Kidney (tissue), 14 donors: Measurements from ENCODE around the gene NPDC1. TPM values are rescaled to one million over a fixed set of nuclear protein-coding genes. Genes with fewer than 3 reads are reported as not detected.

Source experiments
- DNase-seq, 5 donors: peaks; one replicate each; pipeline ENCODE4 v3.0.0-alpha.2; 2013 to 2020
- FAIRE-seq: peaks from 2 replicates; lab custom pipeline; 2012; peaks lifted over from hg19 to GRCh38; lab: Jason Lieb, UNC
- H3K27ac ChIP-seq, 2 donors: one replicate each; pipeline ENCODE4 v1.7.0; 2013; ENCODE audit warnings: low read depth in 2 of 2, low read length in 2 of 2, inconsistent platforms in 1 of 2
- H3K27me3 ChIP-seq: one replicate; pipeline ENCODE4 v1.7.1; 2013; ENCODE audit warnings: low read length, inconsistent platforms; ENCODE audit not compliant: control insufficient read depth, insufficient read depth
- H3K36me3 ChIP-seq, 3 donors: one replicate each; pipeline versions ENCODE4 v1.7.0 to v1.7.1; 2013; ENCODE audit warnings: low read length in 3 of 3, control low read depth in 1 of 3, inconsistent platforms in 1 of 3; ENCODE audit not compliant: insufficient read depth in 3 of 3, control insufficient read depth in 2 of 3
- H3K4me1 ChIP-seq, 3 donors: one replicate each; pipeline versions ENCODE4 v1.7.0 to v1.7.1; 2013; ENCODE audit warnings: low read length in 3 of 3, inconsistent platforms in 1 of 3, low read depth in 1 of 3; ENCODE audit not compliant: control insufficient read depth in 2 of 3, insufficient read depth in 2 of 3
- H3K4me3 ChIP-seq, 3 donors: one replicate each; pipeline versions ENCODE4 v1.7.0 to v1.8.1; 2013; ENCODE audit warnings: low read length in 3 of 3, control low read depth in 1 of 3, inconsistent platforms in 1 of 3
- H3K9ac ChIP-seq, 3 donors: one replicate each; pipeline versions ENCODE4 v1.7.0 to v1.7.1; 2013; ENCODE audit warnings: low read length in 3 of 3, control low read depth in 1 of 3, inconsistent platforms in 1 of 3
- H3K9me3 ChIP-seq, 3 donors: one replicate each; pipeline versions ENCODE4 v1.7.0 to v1.7.1; 2013; ENCODE audit warnings: low read length in 3 of 3, control low read depth in 1 of 3, inconsistent platforms in 1 of 3; ENCODE audit not compliant: control insufficient read depth in 2 of 3, insufficient read depth in 1 of 3
- intact Hi-C: fragments of 100-400 bp; cut with DNase I; formaldehyde crosslinking; loops from one replicate; pipeline ENCODE4 v1.11.1; 2022
- polyA plus RNA-seq: library from polyadenylated mRNA; stranded (reverse); fragments of 350-450 nt; fragmentation: Illumina TruSeq; extraction: RNeasy Lipid Tissue Mini Kit (QIAGEN cat#74804); gene quantifications from one replicate; pipeline ENCODE4 v1.2.3, GENCODE V29; 2014; ENCODE audit warnings: low read depth, low replicate concordance; ENCODE audit not compliant: insufficient read depth
- total RNA-seq: library from RNA; stranded (reverse); fragmentation: NEBNext Ultra II Directional; extraction: Animal tissue kit (Norgen Biotek cat#: 25700); gene quantifications from one replicate; pipeline ENCODE4 v1.2.1, GENCODE V29; 2021
- TF ChIP-seq, protein P1 (sequence below): IDR thresholded peaks from 3 replicates; pipeline ENCODE4 v1.5.1; 2012; ENCODE audit warnings: mild to moderate bottlenecking, moderate library complexity, borderline replicate concordance; ENCODE audit not compliant: insufficient read depth; ENCODE audit errors: extremely low read depth
- donor health status: control.
- donor health status: control.
- donor health status: control.
- donor health status: control.
- donor health status: control.
- donor health status: DM: yes; HTN: yes; CAD: no.
- donor health status: Normal renal cell carcinoma (clear cell type).

NPDC1 gene
- total and polyA plus RNA-seq, 2 donors from 2014 or later, result 80.2 to 189 TPM

DNA sequence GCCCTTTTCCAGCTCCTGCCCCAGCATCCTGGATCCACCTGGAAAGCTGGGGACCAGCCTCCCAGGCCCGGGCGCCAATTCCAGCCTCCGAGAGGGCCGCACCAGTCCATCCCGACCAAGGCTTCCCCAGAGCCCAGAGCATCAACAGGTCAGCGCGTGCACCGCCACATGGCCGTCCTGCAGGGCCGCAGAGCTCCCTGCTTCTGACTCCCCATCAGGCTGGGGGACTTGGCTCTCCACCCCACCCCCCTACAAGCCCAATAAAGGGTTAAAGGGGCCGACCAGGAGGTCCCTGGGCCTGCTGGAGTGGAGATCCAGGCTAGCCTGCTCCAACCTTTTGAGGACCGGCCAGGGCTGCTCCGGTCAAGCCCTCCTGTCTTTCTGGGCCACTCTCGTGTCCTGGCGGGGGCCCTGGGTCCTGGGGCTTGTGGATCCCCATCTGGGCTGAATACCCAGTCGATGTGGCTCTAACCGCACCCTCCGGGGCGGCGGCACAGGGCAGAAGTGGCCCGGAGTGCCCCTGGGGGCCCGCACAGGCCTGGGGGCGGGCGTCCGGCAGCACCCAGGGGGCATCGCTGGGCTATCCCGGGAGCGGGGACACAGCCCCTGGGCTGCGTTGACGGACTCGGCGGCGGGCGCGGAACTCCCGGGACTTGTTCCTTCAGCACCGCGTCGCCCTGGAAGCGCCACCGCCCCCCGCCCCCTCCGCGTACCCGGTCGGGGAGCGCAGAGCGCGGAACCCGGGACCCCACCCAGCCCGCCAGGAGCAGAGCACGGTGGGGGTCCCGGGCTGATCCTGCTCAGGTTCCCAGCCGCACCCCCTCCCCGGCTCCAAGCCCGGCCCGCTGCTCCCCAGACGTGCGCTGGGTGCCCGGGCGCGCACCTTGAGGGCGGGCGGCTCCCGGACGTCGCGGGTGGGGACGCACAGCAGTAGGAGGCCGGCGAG lies 7.3 kb upstream of the NPDC1 start:
- DNase-seq (no peak), FAIRE-seq (no peak)
- H3K4me1 ChIP-seq, result peaks cover 0 to 18% (median 5%) of the 10 kb centered on the region in 3 donors
- intact Hi-C loops, result no loop called here
- no peaks in the 10 kb centered on the region for H3K36me3 ChIP-seq
- no peak overlapping the region for H3K4me3 ChIP-seq
- TF ChIP-seq, protein P1, sequence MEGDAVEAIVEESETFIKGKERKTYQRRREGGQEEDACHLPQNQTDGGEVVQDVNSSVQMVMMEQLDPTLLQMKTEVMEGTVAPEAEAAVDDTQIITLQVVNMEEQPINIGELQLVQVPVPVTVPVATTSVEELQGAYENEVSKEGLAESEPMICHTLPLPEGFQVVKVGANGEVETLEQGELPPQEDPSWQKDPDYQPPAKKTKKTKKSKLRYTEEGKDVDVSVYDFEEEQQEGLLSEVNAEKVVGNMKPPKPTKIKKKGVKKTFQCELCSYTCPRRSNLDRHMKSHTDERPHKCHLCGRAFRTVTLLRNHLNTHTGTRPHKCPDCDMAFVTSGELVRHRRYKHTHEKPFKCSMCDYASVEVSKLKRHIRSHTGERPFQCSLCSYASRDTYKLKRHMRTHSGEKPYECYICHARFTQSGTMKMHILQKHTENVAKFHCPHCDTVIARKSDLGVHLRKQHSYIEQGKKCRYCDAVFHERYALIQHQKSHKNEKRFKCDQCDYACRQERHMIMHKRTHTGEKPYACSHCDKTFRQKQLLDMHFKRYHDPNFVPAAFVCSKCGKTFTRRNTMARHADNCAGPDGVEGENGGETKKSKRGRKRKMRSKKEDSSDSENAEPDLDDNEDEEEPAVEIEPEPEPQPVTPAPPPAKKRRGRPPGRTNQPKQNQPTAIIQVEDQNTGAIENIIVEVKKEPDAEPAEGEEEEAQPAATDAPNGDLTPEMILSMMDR, result no peak
- H3K9me3 ChIP-seq, result no peaks in the 10 kb centered on the region
- no peak overlapping the region for H3K9ac ChIP-seq
- H3K27ac ChIP-seq, result no peak overlapping the region
- peaks cover 13% of the 10 kb centered on the region for H3K27me3 ChIP-seq

DNA sequence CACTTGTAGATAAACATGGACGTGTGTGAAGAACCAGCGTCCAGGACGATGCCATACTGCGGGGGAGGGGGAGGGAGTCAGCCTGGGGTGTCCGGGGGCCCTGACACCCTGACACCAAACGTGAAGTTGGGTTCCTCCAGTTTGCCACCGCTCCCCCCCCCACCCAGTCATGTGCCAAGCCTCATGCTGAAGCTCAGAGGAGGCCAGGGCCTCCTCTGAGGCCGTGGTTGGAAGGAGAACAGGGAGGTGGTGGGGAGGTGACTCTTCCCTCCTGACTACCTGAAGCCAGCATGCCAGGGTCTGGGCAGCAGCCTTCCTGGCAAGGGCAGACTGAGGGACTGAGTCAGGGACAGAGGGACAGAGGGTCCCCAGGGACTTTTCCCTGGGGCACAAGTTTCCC lies 6.3 kb upstream of the NPDC1 start:
- no peak overlapping the region for H3K4me3 ChIP-seq
- intact Hi-C loops, result no loop called here
- TF ChIP-seq, protein P1, result no peak
- peaks cover 20% of the 10 kb centered on the region for H3K27me3 ChIP-seq
- H3K4me1 ChIP-seq, result peaks cover 0 to 18% (median 5%) of the 10 kb centered on the region in 3 donors
- H3K27ac ChIP-seq, result no peak overlapping the region
- H3K9ac ChIP-seq, result no peak overlapping the region
- H3K36me3 ChIP-seq, result no peaks in the 10 kb centered on the region
- H3K9me3 ChIP-seq, result no peaks in the 10 kb centered on the region
- DNase-seq, result no peak
- no peak for FAIRE-seq

DNA sequence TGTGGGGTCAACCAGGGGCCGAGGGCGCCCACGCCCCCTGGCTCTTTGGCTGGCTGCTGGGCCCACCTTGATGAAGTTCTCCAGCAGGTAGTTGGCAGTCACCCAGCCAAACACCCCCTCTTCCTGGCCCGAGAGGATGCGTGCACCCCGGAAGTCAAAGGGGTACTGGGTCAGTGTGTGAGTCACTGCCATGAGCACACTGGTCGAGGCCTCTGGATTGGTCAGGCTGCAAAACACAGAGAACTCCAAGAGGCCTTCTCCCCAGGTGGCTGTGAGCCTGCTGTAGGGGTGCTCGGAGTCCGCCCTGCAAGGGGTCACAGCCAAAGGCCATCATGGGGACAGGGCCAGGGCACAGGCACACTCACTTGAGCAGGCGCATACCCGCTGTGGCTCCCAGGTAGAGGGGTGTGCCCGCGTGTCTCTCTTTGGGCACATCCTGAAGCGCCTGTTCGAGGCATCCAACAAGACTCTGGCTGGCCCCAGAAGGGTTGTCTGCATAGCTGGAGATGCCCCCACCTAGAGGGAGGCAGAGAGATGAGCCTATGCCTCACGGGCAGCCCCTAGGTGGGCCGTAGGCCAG lies 5.3 kb upstream of the NPDC1 start:
- H3K9me3 ChIP-seq, result no peaks in the 10 kb centered on the region
- no peak for FAIRE-seq
- H3K4me1 ChIP-seq, result peaks cover 0 to 18% (median 5%) of the 10 kb centered on the region in 3 donors
- H3K27me3 ChIP-seq, result peaks cover 22% of the 10 kb centered on the region
- no peak overlapping the region for H3K27ac ChIP-seq
- TF ChIP-seq, protein P1, result no peak
- intact Hi-C loops, result no loop called here
- H3K9ac ChIP-seq, result no peak overlapping the region
- DNase-seq, result no peak
- H3K4me3 ChIP-seq, result no peak overlapping the region
- H3K36me3 ChIP-seq, result no peaks in the 10 kb centered on the region
